ENCODE data around the gene PMEPA1.

- no peak for TF ChIP-seq CTCF (conservative IDR thresholded peaks at IDR 0.05 in 1 of 2, IDR thresholded peaks at IDR 0.05 in 1 of 2; ENCODE audit: extremely low read depth in 1 of 2, insufficient read depth in 1 of 2, low read depth in 1 of 2, low read length in 2 of 2)
- no peak for TF ChIP-seq EZH2 (IDR thresholded peaks at IDR 0.05; ENCODE audit: borderline replicate concordance, low read length)
Observed at GRCh38 chr20:57713505-57713903, 3.7 kb upstream of the PMEPA1 start.
